GM21786 (cell line): ENCODE results near the gene CPSF7.
"Not testable (repeated sequence)": the region's sequence is repeated elsewhere in the genome, so short reads cannot be mapped to it uniquely, and the experiment has no call there.

Source experiments
- ATAC-seq: cut with Tn5 transposase; IDR thresholded peaks from one replicate; pipeline ENCODE4 v1.9.1; 2021; ENCODE audit not compliant: unreplicated experiment

CPSF7 gene

DNA sequence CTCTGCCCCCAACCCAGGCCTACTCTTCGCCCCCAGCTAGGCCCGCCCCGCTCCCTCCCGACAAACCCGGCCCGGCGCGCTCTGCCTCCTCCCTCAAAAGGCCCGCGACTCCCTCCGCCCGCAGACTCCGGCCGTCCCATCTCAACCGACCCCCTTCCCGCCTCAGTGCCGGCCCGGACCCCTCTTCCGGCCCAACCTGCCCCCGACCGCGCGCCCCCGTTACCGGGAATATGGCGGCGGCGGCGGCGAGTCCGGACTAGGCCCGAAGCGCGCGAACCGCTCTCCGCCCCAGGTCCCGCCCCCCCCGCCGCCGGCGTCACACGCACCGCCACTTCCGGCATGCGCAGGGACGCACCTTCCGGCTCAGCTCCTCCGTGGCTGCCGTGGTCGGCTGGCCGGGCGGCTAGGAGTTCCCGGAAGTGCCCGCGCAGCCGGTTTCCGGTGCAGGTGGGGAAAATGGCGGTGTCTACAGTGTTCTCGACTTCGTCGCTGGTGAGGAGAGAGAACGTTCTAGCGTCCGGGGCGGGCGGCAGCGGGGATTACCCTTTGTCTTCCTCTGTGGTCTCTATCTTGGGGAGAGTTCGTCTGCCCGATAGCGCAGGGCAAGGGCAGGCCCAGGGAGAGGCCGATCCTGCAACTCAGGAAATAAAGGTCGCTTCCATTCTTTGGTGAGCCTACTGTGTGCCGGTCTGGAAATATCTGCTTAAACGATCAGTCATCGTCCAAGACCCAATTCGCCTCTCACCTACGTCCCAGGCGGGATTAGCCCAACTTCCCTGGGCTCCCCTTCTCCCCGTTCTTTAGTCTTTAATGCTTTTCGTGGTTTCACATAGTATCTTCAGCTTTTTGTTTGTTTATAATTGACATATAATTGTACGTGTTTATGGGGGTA is at the start of gene CPSF7, which contains the start of gene SDHAF2:
TSS of gene CPSF7 (minus strand) at position 285 of the 892 bp plus-strand sequence. CDS start 740 bp downstream, outside the sequence.
TSS of gene SDHAF2 (plus strand) at position 434 of the 892 bp plus-strand sequence. CDS start at position 457, 23 bp downstream.
- ATAC-seq, result peak; percentile 86

DNA sequence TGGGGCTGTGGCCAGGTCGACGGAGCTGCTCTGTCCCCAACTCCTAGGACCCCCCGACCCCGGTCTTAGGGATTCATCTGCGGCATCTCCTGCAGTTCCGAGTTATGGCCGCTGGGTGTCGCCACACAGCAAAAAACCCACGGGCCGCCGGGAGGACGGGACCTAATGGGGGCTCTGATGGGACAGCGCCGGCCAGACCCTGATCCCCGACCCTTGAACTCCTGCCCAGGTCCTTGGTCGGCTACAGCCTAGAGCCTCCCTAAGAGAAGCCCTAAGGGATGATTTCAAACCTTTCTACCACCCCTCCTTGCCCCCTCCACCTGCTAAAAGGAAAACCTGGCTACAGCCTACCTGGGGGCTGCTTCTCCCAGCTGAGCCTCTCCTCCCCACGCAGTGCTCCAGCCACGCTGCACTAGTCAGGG is 48.0 kb upstream of the CPSF7 start:
- ATAC-seq, result no peak

GRCh38 chr11:61477126-61477525 is 47.4 kb upstream of the CPSF7 start:
- no peak for ATAC-seq

DNA sequence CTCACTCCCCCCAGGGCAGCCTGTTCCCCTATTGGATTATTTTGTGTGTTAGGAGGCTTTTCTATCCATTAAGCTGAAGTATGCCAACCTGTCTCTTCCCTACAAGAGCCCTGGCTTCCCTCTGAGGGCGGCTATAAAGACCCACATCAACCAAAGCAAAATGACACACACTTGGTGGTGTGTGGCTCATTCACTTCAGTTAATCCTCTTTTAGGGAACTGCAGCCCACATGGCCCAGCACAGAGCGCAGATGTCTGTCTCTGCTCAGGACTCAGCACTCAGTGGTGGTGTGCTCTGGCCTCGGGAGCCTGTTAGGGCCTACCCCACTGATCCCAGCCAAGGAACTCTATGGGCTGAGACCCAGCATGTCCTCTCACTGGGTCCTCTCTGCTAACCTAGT is 46.6 kb upstream of the CPSF7 start:
- ATAC-seq, result no peak

- no peak for ATAC-seq
Measured at GRCh38 chr11:61475433-61475832, 45.7 kb upstream of the CPSF7 start.

DNA sequence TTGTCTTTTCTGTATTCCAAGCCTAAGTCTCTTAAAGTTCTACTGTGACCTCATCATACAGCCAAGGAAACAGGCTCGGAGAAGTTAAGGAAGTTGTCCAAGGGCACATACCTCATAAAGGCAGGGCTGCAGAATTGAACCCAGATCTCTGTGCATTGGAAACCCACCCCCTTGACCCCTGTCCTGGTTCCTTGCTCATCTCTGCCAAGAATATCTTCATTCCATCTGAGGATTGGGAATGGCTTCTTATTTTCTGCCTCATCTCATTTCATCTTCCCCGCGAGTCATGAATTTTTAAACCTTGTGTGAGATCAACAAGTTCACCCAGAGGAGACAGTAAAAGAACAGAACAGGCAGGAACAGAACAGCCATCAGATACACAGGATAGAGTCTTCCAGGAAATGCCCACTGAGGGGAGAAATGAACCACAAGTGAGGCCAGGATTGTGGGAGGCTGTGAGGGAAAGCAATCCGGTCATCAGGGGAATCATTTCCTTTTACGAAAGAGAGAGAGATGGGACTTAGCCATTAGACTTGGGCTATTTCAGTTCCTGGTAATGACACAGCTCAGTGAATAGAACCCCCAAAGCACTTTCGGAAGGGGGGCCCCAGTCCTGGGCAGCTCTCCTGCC is 44.4 kb upstream of the CPSF7 start:
- no peak for ATAC-seq

DNA sequence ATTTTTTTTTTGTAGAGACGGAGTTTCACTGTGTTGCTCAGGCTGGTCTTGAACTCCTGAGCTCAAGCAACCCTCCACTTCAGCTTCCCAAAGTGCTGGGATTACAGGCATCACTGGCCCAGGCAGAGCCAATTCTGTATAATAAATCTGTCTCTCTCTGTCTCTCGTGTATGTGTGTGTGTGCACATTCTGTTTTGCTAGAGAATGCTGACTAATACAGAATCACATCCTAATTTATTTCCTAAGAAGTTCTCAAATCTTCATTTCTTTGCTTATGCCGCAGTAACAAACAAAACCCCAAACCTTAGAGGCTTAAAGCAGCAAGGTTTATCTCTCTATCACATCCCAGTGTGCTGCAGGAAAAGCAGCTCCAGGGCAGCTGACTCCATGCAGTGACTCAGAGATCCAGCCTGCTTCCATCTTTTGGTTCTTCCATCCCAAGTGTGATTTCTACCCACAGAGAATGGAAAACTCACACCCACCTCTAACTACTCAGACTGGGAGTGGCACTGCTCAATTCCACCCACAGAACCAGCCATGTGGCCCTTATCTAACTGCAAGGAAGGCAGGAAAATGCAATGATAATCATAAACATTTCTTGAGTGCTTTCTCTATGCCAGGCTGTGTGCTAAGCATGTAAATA is 43.7 kb upstream of the CPSF7 start:
- no peak for ATAC-seq

- no peak for ATAC-seq
Measured at GRCh38 chr11:61472868-61473267, 43.1 kb upstream of the CPSF7 start.

DNA sequence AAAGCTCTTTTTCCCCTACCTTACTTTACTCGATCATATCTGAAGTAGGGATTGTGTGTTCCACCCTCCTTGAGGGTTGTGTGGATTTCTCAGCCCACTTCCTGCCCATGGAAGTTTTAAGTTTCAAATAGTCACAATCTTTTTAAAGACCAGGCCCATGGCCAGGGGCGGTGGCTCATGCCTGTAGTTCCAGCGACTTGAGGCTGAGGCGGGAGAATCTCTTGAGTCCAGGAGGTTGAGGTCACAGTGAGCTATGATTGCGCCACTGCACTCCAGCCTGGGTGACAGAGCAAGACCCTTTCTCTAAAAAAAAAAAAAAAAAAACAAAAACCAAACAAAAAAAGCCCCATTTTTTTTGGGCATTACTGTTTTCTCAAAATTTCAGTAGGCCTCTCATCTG is 42.5 kb upstream of the CPSF7 start:
- ATAC-seq, result no peak

DNA sequence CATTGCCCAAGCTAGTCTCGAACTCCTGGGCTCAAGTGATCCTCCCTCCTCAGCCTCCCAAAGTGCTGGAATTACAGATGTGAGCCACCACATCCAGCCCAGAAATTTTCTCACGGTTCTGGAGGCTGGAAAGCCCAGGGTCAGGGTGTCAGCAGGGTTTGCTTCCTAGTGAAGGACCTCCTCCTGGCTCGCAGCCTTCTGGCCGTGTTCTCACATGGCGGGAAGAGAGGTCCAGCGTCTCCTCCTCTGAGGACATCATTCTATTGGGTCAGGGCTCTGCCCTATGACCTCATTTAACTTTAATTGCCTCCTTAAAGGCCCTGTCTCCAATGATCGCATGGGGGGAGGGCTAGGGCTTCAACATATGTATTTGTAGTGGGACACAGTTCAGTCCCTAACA is 38.2 kb upstream of the CPSF7 start:
- no peak for ATAC-seq

DNA sequence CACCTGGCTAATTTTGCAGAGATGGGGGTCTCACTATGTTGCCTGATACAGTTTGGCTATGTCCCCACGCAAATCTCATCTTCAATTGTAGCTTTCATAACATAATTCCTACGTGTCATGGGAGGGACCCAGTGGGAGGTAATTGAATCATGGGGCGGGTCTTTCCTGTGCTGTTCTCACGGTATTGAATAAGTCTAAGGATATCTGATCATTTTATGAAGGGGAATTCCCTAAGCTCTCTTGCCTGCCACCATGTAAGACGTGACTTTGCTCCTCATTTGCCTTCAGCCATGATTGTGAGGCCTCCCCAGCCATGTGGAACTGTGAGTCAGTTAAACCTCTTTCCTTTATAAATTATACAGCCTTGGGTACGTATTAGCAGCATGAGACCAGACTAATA is 37.8 kb upstream of the CPSF7 start:
- not testable (repeated sequence) for ATAC-seq

GRCh38 chr11:61460986-61461385 is 31.2 kb upstream of the CPSF7 start:
- ATAC-seq, result no peak

- no peak for ATAC-seq
Measured at GRCh38 chr11:61460474-61460881, 30.7 kb upstream of the CPSF7 start.

- ATAC-seq, result no peak
Measured at GRCh38 chr11:61454520-61454919, 24.7 kb upstream of the CPSF7 start.

DNA sequence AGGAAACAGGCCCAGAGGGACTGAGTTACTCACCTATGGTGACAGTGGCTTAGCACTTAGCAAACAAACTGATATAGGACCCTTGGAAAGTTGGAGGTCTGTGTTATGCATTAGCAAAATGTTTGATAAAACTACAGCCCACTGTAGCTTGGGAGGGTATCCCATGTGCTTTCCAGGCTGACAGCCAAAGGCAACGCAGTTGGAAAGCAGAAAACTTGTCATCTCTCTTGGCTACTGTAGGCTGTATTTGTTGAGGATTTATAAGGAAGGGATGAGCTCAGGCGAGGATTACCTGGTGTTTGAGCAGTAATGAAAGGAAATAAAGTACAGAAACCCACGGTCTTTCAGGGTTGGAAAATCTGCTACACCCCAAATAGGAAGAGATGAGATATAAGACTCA is 23.9 kb upstream of the CPSF7 start:
- ATAC-seq, result no peak

GRCh38 chr11:61452825-61453224 is 23.1 kb upstream of the CPSF7 start:
- no peak for ATAC-seq

- no peak for ATAC-seq
Measured at GRCh38 chr11:61448552-61448927, 18.8 kb upstream of the CPSF7 start.

DNA sequence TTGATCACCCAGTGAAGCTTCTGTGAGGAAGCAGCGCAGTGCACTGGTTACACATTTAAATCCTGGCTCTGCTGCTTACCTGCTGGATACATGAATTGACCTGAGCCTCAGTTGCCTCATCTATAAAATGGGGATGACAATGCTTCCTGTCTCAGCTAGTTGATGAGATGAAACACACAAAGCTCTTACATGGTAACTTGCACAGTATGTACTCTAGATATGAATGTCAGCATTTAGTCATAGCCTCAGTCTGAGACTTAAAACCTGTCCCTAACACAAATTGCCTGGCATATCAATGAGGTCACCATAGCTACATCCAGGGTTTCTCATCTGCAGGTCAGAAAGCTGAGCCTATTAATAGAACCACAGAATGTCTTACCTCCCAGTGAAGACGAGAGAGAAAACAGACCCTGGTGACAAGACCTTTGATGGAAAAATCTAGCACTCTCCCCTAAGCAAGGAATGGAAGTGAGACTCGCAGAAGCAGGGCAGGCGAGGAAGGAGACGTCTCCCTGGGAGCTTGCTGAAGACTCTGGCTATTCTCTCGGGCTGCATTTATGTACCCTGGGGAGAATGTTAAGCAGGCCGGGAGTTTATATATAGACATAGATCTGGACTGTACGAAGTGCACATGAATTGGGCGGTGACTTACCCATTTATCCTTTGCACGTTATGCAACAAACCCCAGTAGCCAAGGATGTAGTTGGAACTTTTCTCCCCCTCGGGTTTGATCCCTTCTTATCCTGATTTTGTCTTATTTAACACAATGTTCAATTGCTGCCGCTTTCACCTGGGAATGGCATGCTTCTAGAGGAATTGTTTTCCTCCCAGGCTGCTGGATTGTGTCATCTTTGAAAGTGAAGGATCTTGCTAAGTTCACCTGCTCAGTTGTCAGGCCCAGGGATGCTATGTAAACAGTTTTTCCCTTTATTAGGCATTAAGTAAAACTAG is 18.1 kb upstream of the CPSF7 start:
- no peak for ATAC-seq

DNA sequence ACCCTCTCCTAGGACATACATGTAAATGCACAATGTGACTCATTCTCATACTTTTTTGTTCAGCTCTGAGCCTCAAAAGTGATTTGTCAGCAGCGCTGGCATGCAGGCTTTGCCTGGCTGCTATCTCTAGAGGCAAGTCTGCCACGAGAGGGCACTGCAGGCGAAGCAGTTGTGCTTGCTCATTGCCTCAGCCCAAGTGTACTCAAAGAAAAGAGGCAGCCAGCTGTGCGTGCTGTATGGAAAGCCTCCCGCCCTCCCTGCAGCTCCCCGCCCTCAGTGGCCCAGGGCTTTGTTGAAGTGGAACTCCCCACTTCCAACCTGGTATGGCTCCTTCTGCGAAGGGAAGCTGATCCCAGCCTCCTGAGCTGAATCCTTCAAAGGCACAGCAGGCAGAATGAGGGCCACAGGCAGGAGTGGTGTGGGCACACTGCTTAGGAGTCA is 16.5 kb upstream of the CPSF7 start:
- peak; percentile 72 for ATAC-seq

- ATAC-seq, result no peak
Measured at GRCh38 chr11:61445516-61445915, 15.7 kb upstream of the CPSF7 start.

DNA sequence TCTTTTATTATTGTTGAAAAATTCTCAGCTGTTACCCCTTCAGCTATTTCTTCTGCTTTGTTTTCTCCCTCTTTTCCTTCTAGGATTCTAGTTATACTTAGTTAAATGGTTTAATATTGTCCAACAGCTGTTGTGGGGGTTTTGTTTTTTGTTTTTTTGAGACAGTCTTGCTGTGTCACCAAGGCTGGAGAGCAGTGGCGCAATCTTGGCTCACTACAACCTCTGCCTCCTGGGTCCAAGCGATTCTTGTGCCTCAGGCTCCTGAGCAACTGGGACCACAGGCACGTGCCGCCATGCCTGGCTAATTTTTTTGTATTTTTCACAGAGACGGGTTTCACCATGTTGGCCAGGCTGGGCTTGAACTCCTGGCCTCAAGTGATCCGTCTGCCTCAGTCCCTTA is 12.8 kb upstream of the CPSF7 start:
- ATAC-seq, result no peak
